GM18499 (cell line): ENCODE results near the gene IFT122.
"Not testable (repeated sequence)": the region's sequence is repeated elsewhere in the genome, so short reads cannot be mapped to it uniquely, and the experiment has no call there.

Experiments used
- ATAC-seq: cut with Tn5 transposase; IDR thresholded peaks from one replicate; pipeline ENCODE4 v1.9.1; 2021; ENCODE audit warnings: moderate number of reproducible peaks; ENCODE audit not compliant: insufficient read depth, unreplicated experiment

IFT122 gene

GRCh38 chr3:129491077-129491476 is 51.1 kb downstream of the IFT122 start:
- ATAC-seq = not testable (repeated sequence)

GRCh38 chr3:129491794-129492193 is 51.8 kb downstream of the IFT122 start:
- ATAC-seq = no peak

- ATAC-seq = no peak
These were observed 52.7 kb downstream of the IFT122 start for GRCh38 chr3:129492691-129493090.

- no peak for ATAC-seq
These were observed 53.2 kb downstream of the IFT122 start for GRCh38 chr3:129493206-129493605.

GRCh38 chr3:129494499-129494898 is 54.5 kb downstream of the IFT122 start:
- ATAC-seq = not testable (repeated sequence)

GRCh38 chr3:129495006-129495639 is 55.1 kb downstream of the IFT122 start:
- not testable (repeated sequence) for ATAC-seq

GRCh38 chr3:129497876-129498275 is 57.9 kb downstream of the IFT122 start:
- ATAC-seq = not testable (repeated sequence)

- ATAC-seq = not testable (repeated sequence)
These were observed 58.8 kb downstream of the IFT122 start for GRCh38 chr3:129498603-129499488.

- not testable (repeated sequence) for ATAC-seq
These were observed 59.7 kb downstream of the IFT122 start for GRCh38 chr3:129499604-129500333.

GRCh38 chr3:129500334-129500658 is 60.3 kb downstream of the IFT122 start:
- ATAC-seq = no peak

GRCh38 chr3:129501630-129502029 is 61.6 kb downstream of the IFT122 start:
- no peak for ATAC-seq

GRCh38 chr3:129502641-129503408 is 62.8 kb downstream of the IFT122 start:
- ATAC-seq = no peak

GRCh38 chr3:129503471-129504291 is 63.7 kb downstream of the IFT122 start:
- no peak for ATAC-seq

- ATAC-seq = no peak
These were observed 64.6 kb downstream of the IFT122 start for GRCh38 chr3:129504471-129505100.

- ATAC-seq = no peak
These were observed 65.3 kb downstream of the IFT122 start for GRCh38 chr3:129505341-129505740.

GRCh38 chr3:129506231-129506742 is 66.3 kb downstream of the IFT122 start:
- ATAC-seq = no peak

- ATAC-seq = no peak
These were observed 67.3 kb downstream of the IFT122 start for GRCh38 chr3:129507181-129507831.

- no peak for ATAC-seq
These were observed 72.6 kb downstream of the IFT122 start for GRCh38 chr3:129512595-129512994.
